Testis (tissue), 3 donors: Measurements from ENCODE around the gene NOL4L. TPM values are rescaled to one million over a fixed set of nuclear protein-coding genes. Genes with fewer than 3 reads are reported as not detected.
A peak's percentile ranks its signal among the peaks of the same experiment; 100 is the strongest.

Experiments
- DNase-seq: peaks from one replicate; pipeline ENCODE4 v3.0.0-alpha.2; 2019
- H3K27ac ChIP-seq, 2 donors: fragments of 200-600 bp; sonication (generic); one replicate each; pipeline ENCODE4 v1.5.1; 2019
- H3K27me3 ChIP-seq: fragments of 200-600 bp; sonication (generic); one replicate; pipeline ENCODE4 v1.5.1; 2019
- H3K36me3 ChIP-seq: fragments of 200-600 bp; sonication (generic); one replicate; pipeline ENCODE4 v1.5.1; 2017; ENCODE audit warnings: low read depth; ENCODE audit errors: missing control alignments
- H3K4me1 ChIP-seq: fragments of 200-600 bp; sonication (generic); one replicate; pipeline ENCODE4 v1.5.1; 2019
- H3K4me3 ChIP-seq, 2 donors: fragments of 200-600 bp; sonication (generic); one replicate each; pipeline ENCODE4 v1.5.1; 2017 to 2019
- H3K9me3 ChIP-seq: fragments of 200-600 bp; sonication (generic); one replicate; pipeline ENCODE4 v1.5.1; 2017
- CTCF ChIP-seq, 3 experiments: fragments of 450-650 bp in 2 of 3; fragments of 200-600 bp in 1 of 3; sonication (generic) in 1 of 3; IDR thresholded peaks; one replicate each; pipeline ENCODE4 v1.5.1; 2016 to 2019; ENCODE audit warnings: antibody characterized with exemption in 3 of 3, mild to moderate bottlenecking in 2 of 3, moderate library complexity in 1 of 3
- POLR2A ChIP-seq: fragments of 450-650 bp; IDR thresholded peaks from one replicate; pipeline ENCODE4 v1.6.1; 2017; ENCODE audit warnings: antibody characterized with exemption, mild to moderate bottlenecking, moderate library complexity
- WGBS, 2 donors: methylation state at CpG; one replicate each; pipeline ENCODE4 v1.1.5; 2018; 5-methylcytosine and 5-hydroxymethylcytosine counted together
- intact Hi-C: fragments of 100-400 bp; cut with DNase I; formaldehyde crosslinking; loops from one replicate; pipeline ENCODE4 v1.15.1; 2023; ENCODE audit warnings: low total_unique reads
- polyA plus RNA-seq: library from polyadenylated mRNA; stranded (reverse); fragments of 350-450 nt; fragmentation: Illumina TruSeq; extraction: RNeasy Lipid Tissue Mini Kit (QIAGEN cat#74804); gene quantifications from one replicate; pipeline ENCODE4 v1.2.3, GENCODE V29; 2014; ENCODE audit warnings: low read depth, low replicate concordance; ENCODE audit not compliant: insufficient read depth
- total RNA-seq, 2 donors: library from RNA; depleted of rRNA; stranded (reverse); fragments of >200 nt; gene quantifications; one replicate each; pipeline ENCODE4 v1.2.3, GENCODE V29; 2016

NOL4L gene
- total and polyA plus RNA-seq, 3 donors from 2014 or later = 100.0 to 129 (median 115) TPM

GRCh38 chr20:32476684-32477593 lies 108.2 kb downstream of the NOL4L start:
- intact Hi-C loops = loop anchor here (10.0 kb wide), 1 partner anchor 142 kb away; no protein-coding TSS in a partner anchor
- Histone ChIP-seq H3K27me3 (no peaks in the 10 kb centered on the region), H3K4me1 (peaks cover 66% of the 10 kb centered on the region), H3K36me3 (no peaks in the 10 kb centered on the region), H3K27ac (peak overlapping the region in 1 of 2 donors; percentile 60), H3K9me3 (no peaks in the 10 kb centered on the region), H3K4me3 (no peak overlapping the region)
- DNase-seq = no peak
- WGBS, 2 donors = 72 to 73% methylated on average over 17 to 22 of the region's 22 CpGs
- TF ChIP-seq POLR2A = no peak
- no peak for TF ChIP-seq CTCF (IDR thresholded peaks at IDR 0.05)

GRCh38 chr20:32474967-32475811 lies 109.9 kb downstream of the NOL4L start:
- Histone ChIP-seq H3K4me3 (peak overlapping the region in 1 of 2 donors; percentile 6), H3K9me3 (no peaks in the 10 kb centered on the region), H3K36me3 (no peaks in the 10 kb centered on the region), H3K27ac (peak overlapping the region; percentile 60 to 61), H3K4me1 (peaks cover 53% of the 10 kb centered on the region), H3K27me3 (no peaks in the 10 kb centered on the region)
- TF ChIP-seq POLR2A (no peak), CTCF (IDR thresholded peaks at IDR 0.05) (no peak)
- DNase-seq = peak; percentile 95
- WGBS, 2 donors = 13 to 26% methylated on average over 4 to 28 of the region's 28 CpGs
- intact Hi-C loops = loop anchor here (10.0 kb wide), 1 partner anchor 140 kb away; no protein-coding TSS in a partner anchor

GRCh38 chr20:32474717-32474966 lies 110.5 kb downstream of the NOL4L start:
- intact Hi-C loops = loop anchor here (10.0 kb wide), 1 partner anchor 140 kb away; no protein-coding TSS in a partner anchor
- Histone ChIP-seq H3K27me3 (no peaks in the 10 kb centered on the region), H3K4me1 (peaks cover 52% of the 10 kb centered on the region), H3K27ac (peak overlapping the region; percentile 52 to 60), H3K9me3 (no peaks in the 10 kb centered on the region), H3K4me3 (peak overlapping the region in 1 of 2 donors; percentile 6), H3K36me3 (no peaks in the 10 kb centered on the region)
- 19% methylated on average over 7 of the region's 8 CpGs; no CpG with 5 or more reads in 1 of the 2 donors for WGBS, 2 donors
- no peak for DNase-seq
- TF ChIP-seq CTCF (IDR thresholded peaks at IDR 0.05) (no peak), POLR2A (no peak)

- intact Hi-C loops = loop anchor here (10.0 kb wide), 1 partner anchor 139 kb away; no protein-coding TSS in a partner anchor
- H3K27ac ChIP-seq = peak overlapping the region; percentile 52 to 60
- H3K27me3 ChIP-seq = no peaks in the 10 kb centered on the region
- H3K4me1 ChIP-seq = peaks cover 52% of the 10 kb centered on the region
- DNase-seq = peak; percentile 48
- H3K9me3 ChIP-seq = no peaks in the 10 kb centered on the region
- TF ChIP-seq CTCF (IDR thresholded peaks at IDR 0.05) = no peak
- no peak for TF ChIP-seq POLR2A
- WGBS, 2 donors = 45 to 66% methylated on average over 9 to 18 of the region's 18 CpGs
- H3K4me3 ChIP-seq = peak overlapping the region in 1 of 2 donors; percentile 6
- H3K36me3 ChIP-seq = no peaks in the 10 kb centered on the region
Measured at GRCh38 chr20:32474009-32474716, 111.0 kb downstream of the NOL4L start.
